GM18870 (cell line): ENCODE measurements around the gene LRRC4.

Experiments used
- ATAC-seq: cut with Tn5 transposase; IDR thresholded peaks from one replicate; pipeline ENCODE4 v1.9.1; 2021; ENCODE audit warnings: moderate library complexity; ENCODE audit not compliant: unreplicated experiment

LRRC4 gene

GRCh38 chr7:128032605-128033235, 1.5 kb upstream of the LRRC4 start:
- ATAC-seq: no peak

DNA sequence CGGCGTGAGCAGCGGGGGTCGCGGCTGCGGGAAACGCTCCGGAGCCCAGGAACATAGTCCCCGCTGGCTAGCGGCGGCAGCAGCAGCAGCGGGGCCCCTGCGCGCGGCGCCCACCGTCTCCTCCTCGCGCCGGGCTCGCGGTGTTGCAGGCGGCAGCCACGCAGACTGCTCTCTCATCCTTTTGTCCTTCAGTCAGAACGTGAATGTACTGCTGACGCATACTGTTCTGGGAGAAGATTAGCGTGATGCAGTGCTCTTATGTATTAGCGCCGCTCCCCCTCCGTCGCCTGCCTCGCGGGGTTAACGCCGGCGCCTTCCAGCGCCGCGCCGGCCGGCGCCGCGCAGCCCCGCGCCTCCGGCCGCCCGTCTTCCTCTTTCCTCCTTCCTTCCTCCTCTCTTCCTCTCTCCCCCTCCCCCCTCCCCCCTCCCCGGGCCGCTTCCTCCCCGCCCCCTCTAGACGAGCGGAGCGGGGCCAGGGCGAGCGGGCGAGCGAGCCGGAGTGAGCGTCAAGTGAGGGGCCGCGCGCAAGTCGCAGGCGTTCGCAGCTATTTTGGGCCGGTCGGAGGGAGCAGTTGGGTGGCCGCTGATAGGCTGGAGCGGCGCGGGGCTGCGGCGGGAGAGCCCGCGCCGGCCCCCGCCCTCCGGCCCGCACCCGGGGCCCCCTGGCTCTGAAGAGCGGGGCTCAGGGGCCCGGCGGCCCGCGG, 816 bp upstream of the LRRC4 start:
- peak; percentile 71 for ATAC-seq

- ATAC-seq: no peak
Observed at GRCh38 chr7:128030263-128030653, 979 bp downstream of the LRRC4 start.

GRCh38 chr7:128029405-128029995, 1.7 kb downstream of the LRRC4 start:
- no peak for ATAC-seq

- no peak for ATAC-seq
Observed at GRCh38 chr7:128027485-128027980, 3.7 kb downstream of the LRRC4 start.

- ATAC-seq: no peak
Observed at GRCh38 chr7:128026551-128026950, 4.7 kb downstream of the LRRC4 start.

GRCh38 chr7:128025819-128026218, 5.4 kb downstream of the LRRC4 start:
- ATAC-seq: no peak

- no peak for ATAC-seq
Observed at GRCh38 chr7:128025380-128025779, 5.9 kb downstream of the LRRC4 start.

- no peak for ATAC-seq
Observed at GRCh38 chr7:128024151-128024550, 7.1 kb downstream of the LRRC4 start.

DNA sequence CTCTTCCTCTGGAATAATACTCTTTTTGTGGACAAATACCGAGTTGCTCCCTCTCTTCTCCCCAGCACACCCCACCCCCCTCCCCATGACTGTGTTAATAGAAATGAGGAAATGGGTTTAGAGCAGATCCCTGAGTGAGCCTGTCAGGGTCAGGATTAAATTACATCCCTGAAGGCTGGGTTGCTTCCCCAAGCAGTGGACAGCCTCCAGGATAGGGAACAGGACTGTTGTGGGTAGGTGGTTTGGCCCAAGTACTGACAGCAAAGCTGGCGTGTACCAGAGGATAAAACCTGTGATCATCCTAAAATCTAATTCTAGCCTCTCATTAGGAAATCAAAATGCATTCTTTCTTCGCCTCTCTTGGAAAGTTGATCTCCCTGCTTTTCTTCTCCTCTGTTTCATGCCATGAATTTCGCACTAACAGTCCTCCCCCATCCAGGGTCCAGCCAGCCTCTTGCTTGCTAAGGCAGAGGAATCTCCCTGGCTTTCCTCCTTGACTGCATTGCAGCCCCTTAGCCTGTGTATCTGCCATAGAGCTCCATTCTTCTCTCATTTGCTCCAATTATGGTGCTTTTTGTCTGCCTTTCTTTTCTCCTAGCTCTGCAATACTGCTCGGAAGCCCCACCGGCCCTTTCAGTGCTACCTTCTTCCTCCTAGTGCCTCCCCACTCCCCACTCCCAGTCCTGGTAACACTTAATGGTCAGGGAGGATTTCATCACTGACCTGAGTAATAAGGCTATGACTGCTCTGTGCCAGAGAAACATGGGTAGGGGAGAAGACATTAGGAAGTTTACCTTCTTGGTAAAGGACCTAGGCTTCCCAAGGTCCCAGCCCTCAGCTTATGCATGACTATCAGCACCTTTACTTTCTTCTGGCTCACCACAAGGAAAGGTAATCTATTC, 8.4 kb downstream of the LRRC4 start:
- ATAC-seq: no peak

- no peak for ATAC-seq
Observed at GRCh38 chr7:128021366-128021765, 9.9 kb downstream of the LRRC4 start.

DNA sequence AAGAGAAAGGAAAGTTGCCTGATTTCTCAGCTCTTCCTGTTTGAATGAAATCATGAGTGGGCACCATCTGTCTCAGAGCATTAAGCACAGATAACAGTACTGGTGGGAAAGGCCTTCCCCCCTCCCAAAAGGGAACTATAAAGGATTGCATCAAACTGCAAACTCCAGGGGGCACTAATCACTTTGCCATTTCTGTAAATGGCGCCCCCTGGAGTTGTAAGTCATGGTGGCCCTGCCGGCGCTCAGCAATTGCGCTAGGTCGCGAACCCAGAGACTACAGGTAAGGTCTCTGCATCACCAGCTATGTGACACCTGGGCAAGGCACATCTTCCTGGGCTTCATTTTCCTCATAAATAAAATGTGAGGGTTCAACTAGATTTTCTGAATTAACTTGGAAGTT, 11.1 kb downstream of the LRRC4 start:
- no peak for ATAC-seq

DNA sequence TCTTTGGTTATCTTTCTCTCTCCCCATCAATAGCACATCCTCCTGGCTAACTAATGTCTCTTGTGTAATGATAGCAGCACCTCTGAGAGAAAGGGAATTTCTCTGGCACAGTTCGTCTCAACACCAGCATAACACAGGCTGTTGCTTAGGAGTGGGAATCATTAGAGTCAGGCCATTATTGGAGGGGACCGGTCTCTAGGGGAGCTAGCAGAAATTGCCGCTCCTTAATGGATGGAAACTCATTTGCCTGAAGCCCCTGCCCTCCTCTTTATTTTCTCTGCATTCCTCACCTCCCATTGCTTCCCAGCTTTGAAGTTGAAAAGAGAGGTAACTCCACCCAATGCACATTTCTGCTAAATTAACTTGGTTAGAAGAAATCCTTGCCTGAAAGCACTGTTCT, 11.9 kb downstream of the LRRC4 start:
- ATAC-seq: no peak

DNA sequence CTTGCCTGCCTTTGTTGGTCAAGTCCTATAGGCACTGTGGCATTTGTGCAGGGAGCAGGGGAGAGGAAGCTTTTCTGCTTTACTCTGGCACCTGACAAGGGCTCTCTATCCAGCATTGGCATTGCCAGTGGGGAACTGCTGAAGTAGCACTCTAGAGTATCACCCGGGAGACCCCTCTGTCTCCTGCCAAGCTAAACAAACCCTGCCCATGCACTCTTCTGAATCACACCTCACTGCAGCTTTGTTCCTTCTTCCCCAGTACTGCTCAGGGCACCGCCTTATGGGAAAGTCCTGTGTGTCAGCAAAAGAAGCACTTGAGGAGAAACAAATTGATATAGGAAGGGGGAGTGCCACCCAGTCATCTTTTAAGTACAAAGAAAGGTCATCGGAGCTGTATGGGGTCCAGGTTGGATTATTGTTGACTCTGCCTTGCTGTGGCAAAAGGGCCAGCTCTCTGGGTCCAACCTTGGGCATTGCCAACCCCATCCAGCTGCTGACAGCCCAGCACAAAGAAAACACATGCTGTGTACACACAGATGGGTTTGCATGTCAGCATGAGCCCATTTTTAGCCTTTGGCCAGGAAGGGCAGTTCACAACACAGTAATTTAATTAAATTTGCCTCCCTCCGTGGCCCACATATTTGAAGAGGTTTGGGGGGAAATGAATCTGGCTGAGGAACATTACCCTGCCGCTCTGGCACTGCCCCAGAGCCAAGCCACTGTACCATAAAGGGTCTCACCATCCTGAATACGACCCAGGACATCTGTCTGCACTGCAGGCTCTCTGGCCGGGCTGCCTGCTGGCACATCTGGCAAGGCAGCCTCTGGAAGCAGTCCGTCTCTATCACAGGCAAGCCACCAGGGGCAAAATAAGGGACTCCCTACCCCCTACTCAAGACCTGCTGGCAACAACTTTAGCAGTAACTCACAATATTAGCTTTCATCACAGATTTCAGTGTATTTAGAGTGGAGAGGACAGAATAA, 13.1 kb downstream of the LRRC4 start:
- no peak for ATAC-seq

DNA sequence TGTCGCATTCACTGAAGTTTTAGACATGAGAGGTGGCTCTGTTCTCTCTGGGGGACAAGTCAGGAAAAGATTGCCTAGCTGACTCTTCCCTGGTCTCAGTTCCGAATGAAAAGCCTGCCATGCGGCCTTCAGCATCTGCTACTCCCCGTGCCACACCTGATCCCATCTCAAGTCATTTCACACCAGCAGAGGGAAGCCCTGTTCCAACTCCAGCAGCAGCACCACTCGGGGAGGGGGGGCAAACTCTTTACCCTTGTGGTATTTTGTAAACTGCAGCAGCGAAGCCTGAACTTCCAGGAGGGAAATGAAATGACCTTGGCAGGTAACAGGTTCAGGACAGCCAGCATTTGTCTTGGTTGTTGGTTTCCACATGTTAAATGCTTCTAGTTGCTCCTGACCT, 13.8 kb downstream of the LRRC4 start:
- no peak for ATAC-seq

DNA sequence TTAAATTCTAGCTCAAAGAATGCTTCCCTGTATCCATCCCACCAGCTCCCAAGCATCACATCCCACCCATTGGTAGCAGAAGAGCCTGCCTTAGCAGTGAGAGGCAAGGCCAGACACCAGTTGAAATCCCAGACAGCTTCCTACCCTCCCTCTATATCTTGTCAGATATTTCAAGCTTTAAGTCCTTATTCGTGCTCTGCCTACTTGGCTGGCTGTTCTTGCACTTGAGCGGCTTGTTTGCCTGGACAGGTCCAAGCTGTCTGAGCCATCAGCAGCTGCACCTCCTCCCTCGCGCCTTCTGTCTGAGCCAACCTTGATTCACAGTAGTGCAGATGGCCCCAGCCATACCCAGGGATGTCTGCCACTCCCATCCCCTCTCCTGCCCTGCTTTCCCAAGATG, 16.4 kb downstream of the LRRC4 start:
- ATAC-seq: no peak

DNA sequence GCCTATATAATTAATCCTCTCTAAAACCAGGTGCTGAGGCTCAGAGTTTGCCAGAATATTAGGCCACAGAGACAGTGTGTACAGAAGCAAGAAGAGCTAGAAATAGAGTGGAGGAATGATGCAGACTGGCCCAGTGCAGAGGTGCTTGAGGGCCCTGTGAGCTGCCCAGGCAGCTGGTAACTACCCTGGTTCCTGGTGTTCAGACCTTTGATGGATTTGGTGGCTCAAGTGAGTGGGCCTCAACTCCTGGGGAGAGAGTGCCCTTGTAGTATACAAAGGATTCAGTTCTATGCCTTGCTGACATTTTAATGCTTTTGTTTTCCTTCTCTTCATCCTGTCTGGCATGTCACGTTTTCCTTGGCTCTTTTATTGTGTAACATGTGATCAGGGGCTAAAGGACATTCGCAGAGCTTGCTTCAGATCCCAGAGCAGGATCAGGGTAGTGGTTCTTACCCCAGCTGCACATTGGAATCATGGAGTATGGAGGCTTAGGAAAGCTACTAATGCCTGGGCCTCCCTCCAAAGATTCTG, 20.0 kb downstream of the LRRC4 start:
- no peak for ATAC-seq

- ATAC-seq: no peak
Observed at GRCh38 chr7:128010391-128011127, 20.7 kb downstream of the LRRC4 start.

- no peak for ATAC-seq
Observed at GRCh38 chr7:128008744-128009143, 22.5 kb downstream of the LRRC4 start.
